Neural progenitor cell (in vitro differentiated cells): ENCODE results near the gene NFIX. TPM values are rescaled to one million over a fixed set of nuclear protein-coding genes. Genes with fewer than 3 reads are reported as not detected.

Experiments used
- DNase-seq: peaks from one replicate; pipeline ENCODE4 v3.0.0-alpha.2; 2016; ENCODE audit warnings: low spot score
- H2AFZ ChIP-seq: fragments of 200-600 bp; sonication (generic); replicated peaks from 2 replicates; pipeline ENCODE4 v1.6.1; 2016; ENCODE audit warnings: antibody characterized with exemption
- H3F3A ChIP-seq: fragments of 200-600 bp; sonication (generic); 2 replicates; pipeline ENCODE4 v1.6.1; 2016; ENCODE audit warnings: antibody characterized with exemption, low read depth
- H3K27ac ChIP-seq: fragments of 200-600 bp; sonication (generic); 2 replicates; pipeline ENCODE4 v1.5.1; 2016; ENCODE audit warnings: mild to moderate bottlenecking
- H3K27me3 ChIP-seq: fragments of 200-600 bp; sonication (generic); 2 replicates; pipeline ENCODE4 v1.6.1; 2016; ENCODE audit warnings: mild to moderate bottlenecking, moderate library complexity
- H3K36me3 ChIP-seq: fragments of 200-600 bp; sonication (generic); 2 replicates; pipeline ENCODE4 v1.5.1; 2016
- H3K4me1 ChIP-seq: fragments of 200-600 bp; sonication (generic); 2 replicates; pipeline ENCODE4 v1.6.1; 2016; ENCODE audit warnings: mixed run types
- H3K4me2 ChIP-seq: fragments of 200-600 bp; sonication (generic); 2 replicates; pipeline ENCODE4 v1.6.1; 2016
- H3K4me3 ChIP-seq: fragments of 200-600 bp; sonication (generic); 2 replicates; pipeline ENCODE4 v1.5.1; 2016
- H3K79me2 ChIP-seq: fragments of 200-600 bp; sonication (generic); 2 replicates; pipeline ENCODE4 v1.6.1; 2016; ENCODE audit warnings: low read depth
- H3K9ac ChIP-seq: fragments of 200-600 bp; sonication (generic); 2 replicates; pipeline ENCODE4 v1.6.1; 2016
- H3K9me3 ChIP-seq: fragments of 200-600 bp; sonication (generic); 2 replicates; pipeline ENCODE4 v1.5.1; 2016; ENCODE audit warnings: low read depth
- H4K20me1 ChIP-seq: fragments of 200-600 bp; sonication (generic); 2 replicates; pipeline ENCODE4 v1.6.1; 2016; ENCODE audit warnings: low read depth
- H3K27ac Mint-ChIP-seq: 3 replicates; pipeline ENCODE4 v1.8.0; 2021; ENCODE audit warnings: mixed read lengths
- H3K27me3 Mint-ChIP-seq: 2 replicates; pipeline ENCODE4 v1.8.0; 2022; ENCODE audit warnings: low read depth, mild to moderate bottlenecking, inconsistent platforms, moderate library complexity, mixed read lengths; ENCODE audit not compliant: insufficient read depth
- H3K36me3 Mint-ChIP-seq: 3 replicates; pipeline ENCODE4 v1.8.0; 2021; ENCODE audit warnings: mixed read lengths
- H3K4me1 Mint-ChIP-seq: 3 replicates; pipeline ENCODE4 v1.8.0; 2021; ENCODE audit warnings: mixed read lengths
- H3K4me3 Mint-ChIP-seq: 3 replicates; pipeline ENCODE4 v1.8.0; 2021; ENCODE audit warnings: mild to moderate bottlenecking, moderate library complexity, mixed read lengths
- H3K9me3 Mint-ChIP-seq: 3 replicates; pipeline ENCODE4 v1.8.0; 2020; ENCODE audit warnings: mixed read lengths
- CTCF ChIP-seq: fragments of 200-600 bp; sonication (generic); IDR thresholded peaks from 2 replicates; pipeline ENCODE4 v1.5.1; 2017; ENCODE audit warnings: antibody characterized with exemption, mild to moderate bottlenecking
- EZH2 ChIP-seq: fragments of 200-600 bp; sonication (generic); IDR thresholded peaks from 2 replicates; pipeline ENCODE4 v1.6.1; 2017; ENCODE audit warnings: antibody characterized with exemption, mild to moderate bottlenecking, moderate library complexity
- EZH2phosphoT487 ChIP-seq: fragments of 200-600 bp; sonication (generic); IDR thresholded peaks from 2 replicates; pipeline ENCODE4 v1.6.1; 2017; ENCODE audit warnings: antibody characterized with exemption
- total RNA-seq: library from RNA; depleted of rRNA; stranded (reverse); fragments of >200 nt; gene quantifications from 2 replicates; pipeline ENCODE4 v1.2.3, GENCODE V29; 2015; ENCODE audit warnings: low replicate concordance

The NFIX gene
- total RNA-seq, 1 donor from 2014 or later, result 0.06 TPM

GRCh38 chr19:13091400-13092157 lies 96.3 kb downstream of the NFIX start:
- peak overlapping the region; percentile 65 for H3K4me3 Mint-ChIP-seq
- no peaks in the 10 kb centered on the region for H3K36me3 Mint-ChIP-seq

DNA sequence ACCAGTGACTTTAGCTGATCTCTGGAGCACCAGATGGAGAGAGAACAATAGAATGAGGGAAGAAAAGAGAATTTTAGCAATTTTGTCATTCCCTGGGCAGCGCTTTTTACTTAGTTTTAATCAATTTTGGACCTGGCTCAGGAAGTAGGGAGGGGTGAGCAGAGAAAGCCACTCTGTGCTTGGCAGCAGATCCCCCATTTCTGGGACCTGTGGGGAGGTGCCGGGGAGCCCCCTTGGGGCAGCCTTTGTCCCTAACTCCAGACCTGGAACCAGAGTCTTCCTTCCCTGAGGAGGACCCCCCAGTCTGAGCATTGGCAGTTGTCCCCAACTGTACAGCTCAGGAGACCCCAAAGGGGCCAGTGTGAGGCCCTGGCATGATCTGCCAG lies 96.9 kb downstream of the NFIX start:
- H3K36me3 ChIP-seq, result no peaks in the 10 kb centered on the region
- H3K4me3 Mint-ChIP-seq, result peak overlapping the region; percentile 35
- no peak for DNase-seq
- H3K9ac ChIP-seq, result no peak overlapping the region
- H2AFZ ChIP-seq, result no peak overlapping the region
- no peaks in the 10 kb centered on the region for H3K36me3 Mint-ChIP-seq
- no peak overlapping the region for H3K27ac Mint-ChIP-seq
- no peaks in the 10 kb centered on the region for H3K79me2 ChIP-seq
- no peak overlapping the region for H3K4me3 ChIP-seq
- peaks cover 30% of the 10 kb centered on the region for H3F3A ChIP-seq
- H3K4me1 Mint-ChIP-seq, result peaks cover 39% of the 10 kb centered on the region
- H3K4me2 ChIP-seq, result peak overlapping the region; percentile 58
- H3K9me3 ChIP-seq, result no peaks in the 10 kb centered on the region
- H3K4me1 ChIP-seq, result peaks cover 37% of the 10 kb centered on the region
- TF ChIP-seq EZH2 (no peak), EZH2phosphoT487 (no peak), CTCF (no peak)
- peaks cover 9% of the 10 kb centered on the region for H4K20me1 ChIP-seq
- H3K27me3 ChIP-seq, result peaks cover 73% of the 10 kb centered on the region
- no peaks in the 10 kb centered on the region for H3K9me3 Mint-ChIP-seq
- no peak overlapping the region for H3K27ac ChIP-seq
- peaks cover 42% of the 10 kb centered on the region for H3K27me3 Mint-ChIP-seq

More at GRCh38 chr19:13091400-13092157, 96.3 kb downstream of the NFIX start:
- Histone ChIP-seq H3K36me3 (no peaks in the 10 kb centered on the region), H3K4me3 (no peak overlapping the region), H3K4me1 (peaks cover 36% of the 10 kb centered on the region), H4K20me1 (peaks cover 3% of the 10 kb centered on the region), H3K9ac (no peak overlapping the region), H3K4me2 (peak overlapping the region; percentile 58), H3K9me3 (no peaks in the 10 kb centered on the region), H3K27ac (no peak overlapping the region), H3K79me2 (no peaks in the 10 kb centered on the region), H2AFZ (no peak overlapping the region), H3K27me3 (peaks cover 68% of the 10 kb centered on the region), H3F3A (peaks cover 24% of the 10 kb centered on the region)
- peak; percentile 59 for DNase-seq
- H3K27ac Mint-ChIP-seq, result peak overlapping the region; percentile 72
- H3K4me1 Mint-ChIP-seq, result peaks cover 36% of the 10 kb centered on the region
- peaks cover 37% of the 10 kb centered on the region for H3K27me3 Mint-ChIP-seq
- H3K9me3 Mint-ChIP-seq, result no peaks in the 10 kb centered on the region
- TF ChIP-seq EZH2, result peak; percentile 43
- no peak for TF ChIP-seq CTCF
- no peak for TF ChIP-seq EZH2phosphoT487

- Histone ChIP-seq H3K79me2 (no peaks in the 10 kb centered on the region), H2AFZ (no peak overlapping the region), H3K27me3 (peaks cover 79% of the 10 kb centered on the region), H3K4me3 (no peak overlapping the region), H3K4me2 (peak overlapping the region; percentile 58), H3K27ac (no peak overlapping the region), H3K4me1 (peaks cover 37% of the 10 kb centered on the region), H4K20me1 (peaks cover 13% of the 10 kb centered on the region), H3K36me3 (no peaks in the 10 kb centered on the region), H3K9me3 (no peaks in the 10 kb centered on the region), H3K9ac (no peak overlapping the region), H3F3A (peaks cover 33% of the 10 kb centered on the region)
- no peaks in the 10 kb centered on the region for H3K9me3 Mint-ChIP-seq
- H3K36me3 Mint-ChIP-seq, result no peaks in the 10 kb centered on the region
- TF ChIP-seq CTCF, result no peak
- no peak for TF ChIP-seq EZH2
- no peak for TF ChIP-seq EZH2phosphoT487
- H3K27me3 Mint-ChIP-seq, result peaks cover 45% of the 10 kb centered on the region
- H3K27ac Mint-ChIP-seq, result no peak overlapping the region
- peaks cover 40% of the 10 kb centered on the region for H3K4me1 Mint-ChIP-seq
- no peak overlapping the region for H3K4me3 Mint-ChIP-seq
- DNase-seq, result no peak
Observed at GRCh38 chr19:13092606-13093235, 97.4 kb downstream of the NFIX start.
